SK-N-SH treated with all-trans-retinoic acid at 6 μM for 48 hours (cell line): ENCODE results near the gene EPB41.

Source experiments
- ATAC-seq: fragments of 200-7000 bp; cut with Tn5 transposase; 3 replicates; pipeline ENCODE4 v1.9.1; 2020; ENCODE audit warnings: mild to moderate bottlenecking, moderate library complexity
- ARNTL ChIP-seq: fragments of 450-650 bp; formaldehyde crosslinking; IDR thresholded peaks from 2 replicates; pipeline ENCODE4 v1.5.0; 2020; ENCODE audit warnings: low read depth, mild to moderate bottlenecking, moderate library complexity, borderline replicate concordance
- BACH2 ChIP-seq: fragments of 250-450 bp; sonication (Bioruptor Pico); IDR thresholded peaks from 2 replicates; pipeline ENCODE4 v1.9.0; 2021; ENCODE audit warnings: mild to moderate bottlenecking, borderline replicate concordance
- CREB5 ChIP-seq: fragments of 250-450 bp; sonication (Bioruptor Pico); IDR thresholded peaks from 2 replicates; pipeline ENCODE4 v1.5.1; 2020; ENCODE audit warnings: low read depth, mild to moderate bottlenecking, moderate library complexity
- CSDC2 ChIP-seq: fragments of 250-450 bp; sonication (Bioruptor Pico); IDR thresholded peaks from 2 replicates; pipeline ENCODE4 v1.5.0; 2020; ENCODE audit warnings: mild to moderate bottlenecking, moderate library complexity
- CSRNP3 ChIP-seq: fragments of 250-450 bp; sonication (Bioruptor Pico); IDR thresholded peaks from 2 replicates; pipeline ENCODE4 v1.5.1; 2021; ENCODE audit warnings: mild to moderate bottlenecking, moderate library complexity
- ESRRG ChIP-seq: fragments of 250-450 bp; sonication (Bioruptor Pico); IDR thresholded peaks from 2 replicates; pipeline ENCODE4 v1.6.1; 2021; ENCODE audit warnings: mild to moderate bottlenecking
- GLIS3 ChIP-seq: fragments of 250-450 bp; sonication (Bioruptor Pico); IDR thresholded peaks from 2 replicates; pipeline ENCODE4 v1.5.0; 2020; ENCODE audit warnings: mild to moderate bottlenecking, moderate library complexity
- ISL1 ChIP-seq: fragments of 250-450 bp; sonication (Bioruptor Pico); IDR thresholded peaks from 2 replicates; pipeline ENCODE4 v2.1.2; 2022; ENCODE audit warnings: mild to moderate bottlenecking, moderate library complexity
- OSR1 ChIP-seq: fragments of 250-450 bp; sonication (Bioruptor Pico); IDR thresholded peaks from 2 replicates; pipeline ENCODE4 v1.8.0; 2022; ENCODE audit warnings: moderate library complexity, mild to moderate bottlenecking, inconsistent platforms
- PATZ1 ChIP-seq: fragments of 250-450 bp; sonication (Bioruptor Pico); IDR thresholded peaks from 2 replicates; pipeline ENCODE4 v1.8.0; 2020; ENCODE audit warnings: mild to moderate bottlenecking, moderate library complexity, borderline replicate concordance
- POU6F1 ChIP-seq: fragments of 250-450 bp; sonication (Bioruptor Pico); IDR thresholded peaks from 2 replicates; pipeline ENCODE4 v1.8.0; 2021; ENCODE audit warnings: low read depth, mild to moderate bottlenecking, moderate library complexity, borderline replicate concordance
- PPARA ChIP-seq: fragments of 250-450 bp; sonication (Bioruptor Pico); IDR thresholded peaks from 2 replicates; pipeline ENCODE4 v1.5.0; 2020; ENCODE audit warnings: mild to moderate bottlenecking, borderline replicate concordance
- RARB ChIP-seq: fragments of 250-450 bp; sonication (Bioruptor Pico); IDR thresholded peaks from 2 replicates; pipeline ENCODE4 v1.8.0; 2021; ENCODE audit warnings: mild to moderate bottlenecking, moderate library complexity
- SNAI2 ChIP-seq: fragments of 250-450 bp; sonication (Bioruptor Pico); IDR thresholded peaks from 2 replicates; pipeline ENCODE4 v1.5.0; 2020; ENCODE audit warnings: mild to moderate bottlenecking, moderate library complexity
- TCF4 ChIP-seq: fragments of 250-450 bp; sonication (Bioruptor Pico); IDR thresholded peaks from 2 replicates; pipeline ENCODE4 v1.8.0; 2021; ENCODE audit warnings: mild to moderate bottlenecking, moderate library complexity, borderline replicate concordance
- TSHZ2 ChIP-seq: fragments of 250-450 bp; sonication (Bioruptor Pico); IDR thresholded peaks from 2 replicates; pipeline ENCODE4 v1.5.0; 2020; ENCODE audit warnings: mild to moderate bottlenecking, moderate library complexity
- ZC3H10 ChIP-seq: fragments of 250-450 bp; sonication (Bioruptor Pico); IDR thresholded peaks from 2 replicates; pipeline ENCODE4 v1.5.1; 2021; ENCODE audit warnings: mild to moderate bottlenecking, moderate library complexity
- ZNF565 ChIP-seq: fragments of 450-650 bp; formaldehyde crosslinking; conservative IDR thresholded peaks from 2 replicates; pipeline ENCODE4 v1.5.0; 2020; ENCODE audit warnings: low read depth, mild to moderate bottlenecking, moderate library complexity
- ZNF70 ChIP-seq: fragments of 450-650 bp; formaldehyde crosslinking; IDR thresholded peaks from 2 replicates; pipeline ENCODE4 v1.5.0; 2020; ENCODE audit warnings: mild to moderate bottlenecking, moderate library complexity
- ZNF8 ChIP-seq: fragments of 450-650 bp; formaldehyde crosslinking; IDR thresholded peaks from 2 replicates; pipeline ENCODE4 v1.5.0; 2020; ENCODE audit warnings: mild to moderate bottlenecking, moderate library complexity

EPB41 gene

GRCh38 chr1:29136391-29136915 lies 222.1 kb downstream of the EPB41 start:
- TF ChIP-seq CREB5 (CRISPR knock-in tag), result no peak
- TF ChIP-seq OSR1 (CRISPR knock-in tag), result no peak
- no peak for TF ChIP-seq TSHZ2 (CRISPR knock-in tag)
- TF ChIP-seq TCF4 (CRISPR knock-in tag), result no peak
- TF ChIP-seq ZNF565, result no peak
- no peak for TF ChIP-seq ZNF8
- no peak for TF ChIP-seq ESRRG (CRISPR knock-in tag)
- TF ChIP-seq PPARA, result no peak
- no peak for TF ChIP-seq RARB (CRISPR knock-in tag)
- TF ChIP-seq SNAI2, result no peak
- TF ChIP-seq ISL1, result no peak
- no peak for TF ChIP-seq POU6F1 (CRISPR knock-in tag)
- no peak for TF ChIP-seq ZC3H10 (CRISPR knock-in tag)
- peak; percentile 53 for ATAC-seq

- TF ChIP-seq CSDC2 (CRISPR knock-in tag) (no peak), TCF4 (CRISPR knock-in tag) (no peak), GLIS3 (CRISPR knock-in tag) (no peak), RARB (CRISPR knock-in tag) (no peak), CREB5 (CRISPR knock-in tag) (no peak), PATZ1 (CRISPR knock-in tag) (no peak), ZNF70 (no peak), ISL1 (no peak), SNAI2 (no peak), OSR1 (CRISPR knock-in tag) (no peak), BACH2 (no peak)
- ATAC-seq, result no peak
These were observed 228.3 kb downstream of the EPB41 start for GRCh38 chr1:29142714-29143113.

- no peak for TF ChIP-seq ARNTL (CRISPR knock-in tag)
- no peak for ATAC-seq
These were observed 229.8 kb downstream of the EPB41 start for GRCh38 chr1:29144178-29144577.

- peak; percentile 73 for ATAC-seq
These were observed 231.5 kb downstream of the EPB41 start for GRCh38 chr1:29145739-29146437.

More at GRCh38 chr1:29145739-29146437, 231.5 kb downstream of the EPB41 start:
- TF ChIP-seq CSDC2 (CRISPR knock-in tag) (0 out of 2 replicates have a peak, but pooled peaks have one; percentile 48), CSRNP3 (CRISPR knock-in tag) (0 out of 2 replicates have a peak, but pooled peaks have one; percentile 24), TSHZ2 (CRISPR knock-in tag) (no peak)
- TF ChIP-seq, all 23 proteins: peak for 2
